H1 (cell line): Measurements from ENCODE around the gene NEGR1.

Experiments used
- ATF2 ChIP-seq: IDR thresholded peaks from 2 replicates; pipeline ENCODE4 v1.6.1; 2012; ENCODE audit warnings: low read length, inconsistent platforms
- CHD2 ChIP-seq: IDR thresholded peaks from 2 replicates; pipeline ENCODE4 v1.6.1; 2012; ENCODE audit warnings: low read length, improper control_type of control experiment
- CTCF ChIP-seq, 3 experiments: IDR thresholded peaks; 1 replicate in 2 of 3; 2 replicates in 1 of 3; pipeline versions ENCODE4 v1.5.1 to v1.6.1; 2011; ENCODE audit warnings: low read length in 3 of 3, mild to moderate bottlenecking in 3 of 3, inconsistent platforms in 2 of 3, low read depth in 1 of 3, moderate library complexity in 1 of 3; ENCODE audit not compliant: insufficient read depth in 1 of 3; ENCODE audit errors: control extremely low read depth in 1 of 3
- YY1 ChIP-seq: IDR thresholded peaks from 2 replicates; pipeline ENCODE4 v1.6.1; 2011; ENCODE audit warnings: low read depth, mild to moderate bottlenecking, low read length

- TF ChIP-seq YY1 = no peak
- no peak for TF ChIP-seq CTCF (IDR thresholded peaks at IDR 0.05; ENCODE audit: control extremely low read depth in 1 of 3, insufficient read depth in 1 of 3, low read depth in 1 of 3, low read length in 3 of 3)
- TF ChIP-seq ATF2 = no peak
- TF ChIP-seq CHD2 = no peak
Measured at GRCh38 chr1:71621785-71622184, 660.6 kb downstream of the NEGR1 start.
